ENCODE results near the gene KLK15.

KLK15 gene

DNA sequence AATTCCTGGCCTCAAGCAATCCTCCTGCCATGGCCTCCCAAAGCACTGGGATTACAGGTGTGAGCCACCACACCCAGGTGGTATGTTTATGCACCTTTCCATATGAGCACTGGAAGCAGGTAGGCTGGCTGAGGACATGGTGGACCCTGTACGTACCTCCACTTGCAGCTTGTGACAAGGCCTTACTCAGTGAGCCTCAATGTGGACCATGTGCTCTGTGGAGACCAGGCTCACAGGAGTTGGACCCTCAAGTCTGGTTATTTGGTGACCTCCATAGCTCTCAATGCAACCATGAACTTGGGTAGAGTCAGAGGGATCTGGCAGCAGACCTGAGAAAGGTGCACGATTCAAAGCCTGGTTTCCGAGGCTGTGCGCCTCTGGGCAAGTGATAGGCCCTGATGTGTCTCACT is 37.7 kb downstream of the KLK15 start:
- Histone ChIP-seq H3K4me1 (ENCODE audit: control insufficient read depth, insufficient read depth, low read length, unreplicated experiment) (no peaks in the 10 kb centered on the region), H3K4me3 (ENCODE audit: low read depth, low read length) (no peak overlapping the region), H3K27me3 (ENCODE audit: insufficient read depth, low read length) (no peaks in the 10 kb centered on the region), H2AFZ (ENCODE audit: low read length, unreplicated experiment) (no peak overlapping the region), H3K79me2 (ENCODE audit: control insufficient read depth, insufficient read depth, low read length, unreplicated experiment) (peaks cover 10% of the 10 kb centered on the region), H3K27ac (ENCODE audit: low read depth, low read length) (no peak overlapping the region), H3K36me3 (ENCODE audit: insufficient read depth, low read length) (no peaks in the 10 kb centered on the region; the same call in 1 of the 2 replicates)

DNA sequence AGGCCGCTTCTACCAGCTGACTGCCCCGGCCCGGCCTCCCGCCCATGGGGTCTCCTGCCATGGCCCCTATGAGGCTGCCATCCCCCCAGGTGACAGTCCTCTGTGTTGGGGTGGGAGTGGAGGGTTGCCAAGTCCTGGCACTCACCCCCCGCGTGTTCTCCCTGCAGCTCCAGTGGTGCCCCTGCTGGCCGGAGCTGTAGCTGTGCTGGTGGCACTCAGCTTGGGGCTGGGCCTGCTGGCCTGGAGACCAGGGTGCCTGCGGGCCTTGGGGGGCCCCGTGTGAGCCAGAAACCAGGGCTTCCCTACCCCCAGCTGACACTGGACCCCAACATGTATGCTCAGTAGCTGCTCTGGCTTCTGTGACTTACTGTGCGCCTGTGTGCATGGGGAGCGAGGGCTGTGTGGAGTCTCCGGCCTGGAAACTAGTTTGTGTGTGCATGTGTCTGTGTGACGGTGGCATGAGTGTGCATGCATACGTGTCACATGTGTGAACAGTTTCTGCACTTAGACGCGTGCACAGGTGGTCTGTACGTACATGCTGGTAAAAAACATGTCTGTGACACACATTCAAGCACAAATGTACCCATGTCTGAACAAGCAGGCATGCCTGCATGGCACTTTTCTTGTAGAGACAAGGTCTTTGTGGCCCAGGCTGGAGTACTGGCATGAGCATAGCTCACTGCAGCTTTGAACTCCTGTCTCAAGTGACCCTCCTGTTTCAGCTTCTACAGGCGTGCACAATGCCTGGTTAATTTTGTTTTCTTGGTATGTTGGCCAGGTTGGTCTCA is 38.3 kb downstream of the KLK15 start:
- Histone ChIP-seq H2AFZ (ENCODE audit: low read length, unreplicated experiment) (no peak overlapping the region), H3K4me1 (ENCODE audit: control insufficient read depth, insufficient read depth, low read length, unreplicated experiment) (no peaks in the 10 kb centered on the region), H3K27me3 (ENCODE audit: insufficient read depth, low read length) (no peaks in the 10 kb centered on the region), H3K4me3 (ENCODE audit: low read depth, low read length) (no peak overlapping the region), H3K36me3 (ENCODE audit: insufficient read depth, low read length) (no peaks in the 10 kb centered on the region; the same call in 1 of the 2 replicates), H3K79me2 (ENCODE audit: control insufficient read depth, insufficient read depth, low read length, unreplicated experiment) (peaks cover 9% of the 10 kb centered on the region), H3K27ac (ENCODE audit: low read depth, low read length) (no peak overlapping the region)

DNA sequence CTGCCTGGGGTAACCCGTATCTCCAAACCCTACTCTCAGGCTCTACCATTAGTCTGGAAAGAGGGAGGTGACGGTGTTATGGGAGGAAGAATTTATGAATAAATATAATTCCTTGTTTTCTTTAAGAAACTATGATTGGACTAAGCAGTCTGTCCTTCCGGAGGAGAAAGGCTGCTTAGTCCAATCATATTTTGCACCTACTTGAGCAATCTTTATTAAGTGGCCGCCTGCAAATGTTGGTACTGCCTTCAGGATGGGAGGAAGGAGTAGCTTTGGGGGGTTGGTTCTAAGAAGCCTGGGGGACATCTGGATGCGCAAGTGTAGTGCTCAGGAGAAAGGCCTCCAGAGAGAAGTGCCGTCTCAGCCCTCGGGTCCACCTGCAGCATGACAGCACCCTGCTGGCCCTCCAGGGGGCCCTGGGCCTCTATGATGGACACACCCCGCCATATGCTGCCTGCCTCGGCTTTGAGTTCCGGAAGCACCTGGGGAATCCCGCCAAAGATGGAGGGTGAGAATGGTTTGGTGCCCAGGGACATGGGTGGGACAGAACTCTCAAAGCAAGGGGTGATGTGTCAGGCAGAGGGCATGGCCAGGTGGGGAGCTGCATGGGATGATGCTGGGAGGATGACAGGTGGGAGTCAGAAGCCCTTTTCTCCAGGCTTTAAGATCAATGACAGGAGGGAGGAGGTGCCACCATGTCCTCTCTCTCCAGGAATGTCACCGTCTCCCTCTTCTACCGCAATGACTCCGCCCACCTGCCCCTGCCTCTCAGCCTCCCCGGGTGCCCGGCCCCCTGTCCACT is 39.1 kb downstream of the KLK15 start:
- no peaks in the 10 kb centered on the region; the same call in 1 of the 2 replicates for H3K36me3 ChIP-seq (ENCODE audit: insufficient read depth, low read length)
- no peaks in the 10 kb centered on the region for H3K27me3 ChIP-seq (ENCODE audit: insufficient read depth, low read length)
- H2AFZ ChIP-seq (ENCODE audit: low read length, unreplicated experiment) = no peak overlapping the region
- peaks cover 3% of the 10 kb centered on the region for H3K79me2 ChIP-seq (ENCODE audit: control insufficient read depth, insufficient read depth, low read length, unreplicated experiment)
- no peak overlapping the region for H3K4me3 ChIP-seq (ENCODE audit: low read depth, low read length)
- no peak overlapping the region for H3K27ac ChIP-seq (ENCODE audit: low read depth, low read length)
- H3K4me1 ChIP-seq (ENCODE audit: control insufficient read depth, insufficient read depth, low read length, unreplicated experiment) = no peaks in the 10 kb centered on the region

DNA sequence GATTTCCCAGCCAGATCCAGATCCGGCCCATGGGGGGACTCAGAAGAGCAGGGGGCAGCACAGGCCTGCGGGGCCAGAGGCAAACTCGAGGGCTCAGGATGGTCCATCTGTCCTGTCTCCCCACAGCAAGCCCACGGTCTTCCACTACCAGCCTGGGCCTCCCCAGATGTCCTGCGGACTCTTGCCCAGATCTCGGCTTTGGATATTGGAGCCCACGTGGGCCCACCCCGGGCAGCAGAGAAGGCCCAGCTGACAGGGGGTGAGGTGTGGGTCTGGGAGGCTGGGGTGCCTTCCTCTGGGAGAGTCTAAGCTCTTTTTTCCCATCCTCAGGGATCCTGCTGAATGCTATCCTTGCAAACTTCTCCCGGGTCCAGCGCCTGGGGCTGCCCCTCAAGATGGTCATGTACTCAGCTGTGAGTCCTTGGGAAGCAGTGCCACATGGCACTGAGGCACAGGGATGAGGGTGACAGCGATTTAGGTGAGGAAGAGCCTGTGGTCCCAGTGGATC is 39.8 kb downstream of the KLK15 start:
- no peaks in the 10 kb centered on the region; the same call in 1 of the 2 replicates for H3K36me3 ChIP-seq (ENCODE audit: insufficient read depth, low read length)
- H3K4me1 ChIP-seq (ENCODE audit: control insufficient read depth, insufficient read depth, low read length, unreplicated experiment) = no peaks in the 10 kb centered on the region
- no peaks in the 10 kb centered on the region for H3K79me2 ChIP-seq (ENCODE audit: control insufficient read depth, insufficient read depth, low read length, unreplicated experiment)
- no peak overlapping the region for H3K4me3 ChIP-seq (ENCODE audit: low read depth, low read length)
- no peak overlapping the region for H3K27ac ChIP-seq (ENCODE audit: low read depth, low read length)
- H3K27me3 ChIP-seq (ENCODE audit: insufficient read depth, low read length) = no peaks in the 10 kb centered on the region
- no peak overlapping the region for H2AFZ ChIP-seq (ENCODE audit: low read length, unreplicated experiment)

DNA sequence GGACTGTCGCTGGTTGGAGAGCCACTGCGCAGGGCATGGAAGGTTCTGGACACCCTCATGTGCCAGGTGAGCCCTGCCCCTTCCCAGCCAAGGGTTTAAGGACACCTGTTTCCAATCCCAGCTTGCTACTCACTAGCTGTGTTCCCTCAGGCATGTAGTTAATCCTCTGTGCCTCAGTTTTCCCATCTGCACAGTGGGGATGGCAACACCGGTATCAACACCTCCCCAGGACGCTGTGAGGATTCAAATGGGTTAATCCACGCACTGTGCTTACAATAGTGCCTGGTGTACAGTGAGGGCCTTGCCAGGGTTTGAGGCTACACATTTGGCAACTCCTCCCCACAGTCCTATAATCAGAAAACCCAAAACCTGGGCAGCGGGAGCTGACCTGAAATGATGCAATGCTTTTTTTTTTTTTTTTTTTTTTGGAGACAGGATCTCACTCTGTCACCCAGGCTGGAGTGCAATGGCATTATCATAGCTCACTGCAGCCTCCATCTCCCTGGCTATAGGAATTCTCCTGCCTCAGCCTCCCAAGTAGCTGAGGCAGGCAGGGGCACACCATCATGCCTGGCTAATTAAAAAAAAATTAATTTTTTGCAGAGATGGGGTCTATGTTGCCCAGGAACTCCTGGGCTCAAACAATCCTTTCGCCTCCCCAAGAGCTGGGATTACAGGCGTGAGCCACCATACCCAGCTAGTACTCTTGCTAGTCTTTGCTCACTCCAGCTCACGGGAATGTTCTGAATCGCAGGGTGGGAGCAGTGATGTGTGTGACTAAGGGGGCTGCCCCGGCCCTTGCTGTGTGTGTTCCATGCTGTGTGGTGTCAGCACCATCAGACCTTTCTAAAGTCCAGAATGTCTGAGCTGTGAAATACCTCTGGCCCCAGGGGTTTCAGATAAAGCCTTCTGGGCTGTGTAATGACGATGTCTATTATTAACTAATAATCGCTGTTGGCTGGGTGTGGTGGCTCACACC is 40.8 kb downstream of the KLK15 start:
- Histone ChIP-seq H3K4me3 (ENCODE audit: low read depth, low read length) (no peak overlapping the region), H3K79me2 (ENCODE audit: control insufficient read depth, insufficient read depth, low read length, unreplicated experiment) (no peaks in the 10 kb centered on the region), H3K36me3 (ENCODE audit: insufficient read depth, low read length) (no peaks in the 10 kb centered on the region; the same call in 1 of the 2 replicates), H3K27ac (ENCODE audit: low read depth, low read length) (no peak overlapping the region), H3K27me3 (ENCODE audit: insufficient read depth, low read length) (no peaks in the 10 kb centered on the region), H2AFZ (ENCODE audit: low read length, unreplicated experiment) (no peak overlapping the region), H3K4me1 (ENCODE audit: control insufficient read depth, insufficient read depth, low read length, unreplicated experiment) (no peaks in the 10 kb centered on the region)

DNA sequence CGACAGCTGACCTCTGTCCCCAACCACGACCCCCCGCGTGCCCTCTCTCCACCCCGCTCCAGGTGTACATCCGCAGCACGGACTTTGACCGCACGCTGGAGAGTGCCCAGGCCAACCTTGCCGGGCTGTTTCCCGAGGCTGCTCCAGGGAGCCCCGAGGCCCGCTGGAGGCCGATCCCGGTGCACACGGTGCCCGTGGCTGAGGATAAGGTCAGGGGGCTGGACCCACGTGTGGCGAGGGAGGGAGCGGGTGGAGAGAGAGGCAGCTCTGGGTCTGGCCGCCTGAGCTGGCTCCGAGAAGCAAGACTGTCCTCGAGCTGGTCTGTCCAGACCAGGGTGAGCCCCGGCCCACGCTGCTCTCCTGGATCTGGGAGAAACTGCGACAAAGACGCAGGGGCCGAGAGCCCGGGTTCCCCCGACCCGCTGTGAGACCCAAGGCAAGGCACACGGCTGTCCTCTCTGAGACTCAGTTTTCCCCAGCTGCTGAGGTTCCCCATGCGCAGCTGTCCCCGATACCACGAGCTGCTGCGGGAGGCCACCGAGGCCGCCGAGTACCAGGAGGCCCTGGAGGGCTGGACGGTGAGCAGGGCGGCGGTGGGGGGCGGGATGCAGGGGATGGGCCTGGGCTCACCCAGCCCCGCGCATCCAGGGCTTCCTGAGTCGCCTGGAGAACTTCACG is 41.6 kb downstream of the KLK15 start:
- Histone ChIP-seq H2AFZ (ENCODE audit: low read length, unreplicated experiment) (no peak overlapping the region), H3K4me1 (ENCODE audit: control insufficient read depth, insufficient read depth, low read length, unreplicated experiment) (no peaks in the 10 kb centered on the region), H3K27ac (ENCODE audit: low read depth, low read length) (no peak overlapping the region), H3K79me2 (ENCODE audit: control insufficient read depth, insufficient read depth, low read length, unreplicated experiment) (no peaks in the 10 kb centered on the region), H3K27me3 (ENCODE audit: insufficient read depth, low read length) (no peaks in the 10 kb centered on the region), H3K36me3 (ENCODE audit: insufficient read depth, low read length) (no peaks in the 10 kb centered on the region), H3K4me3 (ENCODE audit: low read depth, low read length) (no peak overlapping the region)

DNA sequence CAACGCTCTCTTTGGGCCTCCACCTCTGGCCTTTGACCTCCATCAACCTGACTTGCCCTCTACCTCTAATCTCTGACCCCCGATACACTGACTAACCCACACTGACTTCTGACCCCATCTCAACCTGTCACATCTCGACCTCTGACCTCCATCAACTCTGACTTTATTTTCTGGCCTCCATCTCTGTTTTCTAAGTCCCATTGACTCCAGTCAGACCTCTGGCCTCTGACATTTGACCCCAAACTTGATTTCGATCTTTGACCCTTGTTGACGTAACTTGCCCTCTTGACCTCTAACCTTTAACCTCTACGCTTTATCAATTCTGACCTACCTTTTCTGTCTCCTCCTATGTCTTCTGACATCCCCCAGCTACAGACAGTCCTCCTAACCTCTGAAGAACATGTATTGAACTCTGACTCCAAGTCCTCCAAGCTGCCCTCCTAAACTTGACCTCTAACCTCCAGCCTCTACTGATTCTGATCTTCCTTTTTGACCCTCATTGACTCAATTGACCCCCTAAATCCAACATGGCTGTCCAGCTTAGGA is 42.4 kb downstream of the KLK15 start:
- no peaks in the 10 kb centered on the region for H3K36me3 ChIP-seq (ENCODE audit: insufficient read depth, low read length)
- no peak overlapping the region for H2AFZ ChIP-seq (ENCODE audit: low read length, unreplicated experiment)
- H3K4me1 ChIP-seq (ENCODE audit: control insufficient read depth, insufficient read depth, low read length, unreplicated experiment) = no peaks in the 10 kb centered on the region
- H3K4me3 ChIP-seq (ENCODE audit: low read depth, low read length) = no peak overlapping the region
- no peaks in the 10 kb centered on the region for H3K27me3 ChIP-seq (ENCODE audit: insufficient read depth, low read length)
- no peak overlapping the region for H3K27ac ChIP-seq (ENCODE audit: low read depth, low read length)
- H3K79me2 ChIP-seq (ENCODE audit: control insufficient read depth, insufficient read depth, low read length, unreplicated experiment) = no peaks in the 10 kb centered on the region

DNA sequence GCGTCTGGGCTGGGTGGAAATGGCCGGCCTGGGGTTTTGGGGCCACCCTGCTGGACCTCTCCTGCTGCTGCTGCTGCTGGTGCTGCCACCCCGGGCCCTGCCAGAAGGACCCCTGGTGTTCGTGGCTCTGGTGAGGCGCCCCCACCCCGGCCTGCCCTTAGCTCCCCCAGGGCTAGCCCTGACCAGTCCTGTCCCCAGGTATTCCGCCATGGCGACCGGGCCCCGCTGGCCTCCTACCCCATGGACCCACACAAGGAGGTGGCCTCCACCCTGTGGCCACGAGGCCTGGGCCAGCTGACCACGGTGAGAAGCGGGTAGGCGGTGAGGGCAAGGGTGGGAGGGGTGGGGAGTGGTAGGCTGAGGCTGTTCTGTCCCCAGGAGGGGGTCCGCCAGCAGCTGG is 43.0 kb downstream of the KLK15 start, which contains the start of gene ACP4:
ACP4 (plus strand) TSS at position 20 of the 400 bp plus-strand sequence; CDS start at position 20, 0 bp downstream.
- H3K79me2 ChIP-seq (ENCODE audit: control insufficient read depth, insufficient read depth, low read length, unreplicated experiment) = no peaks in the 10 kb centered on the region
- no peak within 1 kb of the TSS for H2AFZ ChIP-seq (ENCODE audit: low read length, unreplicated experiment)
- no peaks in the 10 kb centered on the region for H3K36me3 ChIP-seq (ENCODE audit: insufficient read depth, low read length)
- H3K27ac ChIP-seq (ENCODE audit: low read depth, low read length) = no peak within 1 kb of the TSS
- H3K4me1 ChIP-seq (ENCODE audit: control insufficient read depth, insufficient read depth, low read length, unreplicated experiment) = no peaks in the 10 kb centered on the region
- H3K27me3 ChIP-seq (ENCODE audit: insufficient read depth, low read length) = no peaks in the 10 kb centered on the region
- no peak within 1 kb of the TSS for H3K4me3 ChIP-seq (ENCODE audit: low read depth, low read length)

DNA sequence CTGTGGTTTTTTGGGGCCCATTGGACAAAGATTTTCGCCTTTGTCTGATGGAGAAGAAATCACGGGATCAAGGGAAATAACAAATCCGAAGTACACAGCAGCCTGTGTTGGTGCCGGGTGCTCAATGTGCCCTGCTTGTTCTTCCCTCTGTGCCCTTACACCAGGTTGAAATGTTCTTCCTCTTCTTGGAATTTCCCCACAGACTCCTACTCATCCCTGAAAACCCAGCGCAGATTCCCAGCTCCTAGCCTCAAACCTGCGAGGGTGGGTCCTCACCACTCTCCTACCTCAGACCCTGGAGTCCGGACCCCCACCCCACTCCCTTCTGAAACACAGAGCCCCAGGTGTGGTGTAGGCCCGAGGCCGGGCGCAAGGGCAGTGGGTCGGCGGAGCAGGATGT is 48.0 kb downstream of the KLK15 start:
- Histone ChIP-seq H3K27ac (ENCODE audit: low read depth, low read length) (no peak overlapping the region), H3K79me2 (ENCODE audit: control insufficient read depth, insufficient read depth, low read length, unreplicated experiment) (no peaks in the 10 kb centered on the region), H3K4me3 (ENCODE audit: low read depth, low read length) (no peak overlapping the region), H2AFZ (ENCODE audit: low read length, unreplicated experiment) (no peak overlapping the region), H3K36me3 (ENCODE audit: insufficient read depth, low read length) (no peaks in the 10 kb centered on the region), H3K4me1 (ENCODE audit: control insufficient read depth, insufficient read depth, low read length, unreplicated experiment) (no peaks in the 10 kb centered on the region), H3K27me3 (ENCODE audit: insufficient read depth, low read length) (peaks cover 9% of the 10 kb centered on the region; the same call in 1 of the 2 replicates)

Measured in ACC112 (cell line).